ENCODE results near the gene ZFAND3.

DNA sequence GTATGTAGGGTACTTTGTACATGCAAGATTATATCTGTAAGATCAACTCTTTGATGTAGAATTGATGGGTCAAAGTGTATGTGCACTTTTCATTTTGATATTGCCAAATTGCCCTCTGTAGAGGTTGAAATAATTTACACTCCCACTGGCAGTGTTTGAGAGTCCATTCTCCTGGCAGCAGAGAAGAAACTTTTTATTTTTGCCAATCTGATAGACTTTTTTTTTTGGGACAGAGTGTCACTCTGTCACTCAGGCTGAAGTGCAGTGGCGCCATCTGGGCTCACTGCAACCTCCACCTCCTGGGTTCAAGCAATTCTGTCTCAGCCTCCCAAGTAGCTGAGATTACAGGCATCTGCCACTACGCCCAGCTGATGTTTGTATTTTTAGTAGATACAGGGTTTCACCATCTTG is 199.2 kb downstream of the ZFAND3 start:
- no peak for TF ChIP-seq EZH2 (IDR thresholded peaks at IDR 0.05; ENCODE audit: insufficient read depth, low read length)
- TF ChIP-seq CTCF (IDR thresholded peaks at IDR 0.05; ENCODE audit: insufficient read depth, low read depth, low read length): no peak

Measured in astrocyte (in vitro differentiated cells and primary cell).